ENCODE data around the gene RAB2B.

Gene RAB2B

DNA sequence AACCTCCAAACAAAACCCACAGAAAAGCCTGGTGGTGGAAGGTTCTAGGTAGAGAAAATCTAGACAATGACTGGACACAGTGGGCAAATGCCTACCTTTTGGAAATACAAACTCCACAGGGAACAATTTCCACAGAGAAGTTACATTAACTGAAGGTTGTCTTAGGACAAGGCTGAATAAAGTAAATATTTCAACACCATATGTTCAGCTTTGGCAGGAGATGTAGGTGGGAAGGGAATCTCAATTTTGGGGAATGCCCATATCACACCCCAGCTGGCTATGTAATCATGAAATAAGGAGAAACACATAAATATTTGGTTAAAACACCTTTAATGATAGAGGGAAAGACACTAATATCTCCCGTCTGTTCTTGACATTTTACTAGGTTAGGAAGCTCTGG, 44.0 kb upstream of the RAB2B start:
- H3K27ac ChIP-seq: no peak overlapping the region

DNA sequence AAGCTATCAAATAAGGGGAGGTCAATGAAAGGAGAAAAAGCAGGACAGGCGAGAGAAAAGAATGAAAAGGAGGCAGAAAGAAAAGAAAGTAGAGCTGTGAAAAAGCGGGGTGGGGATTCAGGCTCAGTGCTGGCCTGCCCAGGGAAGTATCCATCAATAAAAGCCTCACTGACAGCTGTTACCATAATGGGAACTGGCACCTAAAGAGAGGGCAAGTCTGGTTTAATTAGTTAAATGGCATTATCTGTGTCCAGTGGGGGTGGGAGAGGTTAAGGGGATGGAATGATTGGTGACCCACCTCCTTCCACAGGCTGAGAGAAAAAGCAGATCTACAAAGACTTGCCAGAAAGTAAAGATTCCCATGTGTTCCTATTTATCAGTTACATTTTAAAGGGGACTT, 42.0 kb upstream of the RAB2B start:
- TF ChIP-seq, protein P1, sequence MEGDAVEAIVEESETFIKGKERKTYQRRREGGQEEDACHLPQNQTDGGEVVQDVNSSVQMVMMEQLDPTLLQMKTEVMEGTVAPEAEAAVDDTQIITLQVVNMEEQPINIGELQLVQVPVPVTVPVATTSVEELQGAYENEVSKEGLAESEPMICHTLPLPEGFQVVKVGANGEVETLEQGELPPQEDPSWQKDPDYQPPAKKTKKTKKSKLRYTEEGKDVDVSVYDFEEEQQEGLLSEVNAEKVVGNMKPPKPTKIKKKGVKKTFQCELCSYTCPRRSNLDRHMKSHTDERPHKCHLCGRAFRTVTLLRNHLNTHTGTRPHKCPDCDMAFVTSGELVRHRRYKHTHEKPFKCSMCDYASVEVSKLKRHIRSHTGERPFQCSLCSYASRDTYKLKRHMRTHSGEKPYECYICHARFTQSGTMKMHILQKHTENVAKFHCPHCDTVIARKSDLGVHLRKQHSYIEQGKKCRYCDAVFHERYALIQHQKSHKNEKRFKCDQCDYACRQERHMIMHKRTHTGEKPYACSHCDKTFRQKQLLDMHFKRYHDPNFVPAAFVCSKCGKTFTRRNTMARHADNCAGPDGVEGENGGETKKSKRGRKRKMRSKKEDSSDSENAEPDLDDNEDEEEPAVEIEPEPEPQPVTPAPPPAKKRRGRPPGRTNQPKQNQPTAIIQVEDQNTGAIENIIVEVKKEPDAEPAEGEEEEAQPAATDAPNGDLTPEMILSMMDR (conservative IDR thresholded peaks at IDR 0.05): no peak
- no peak overlapping the region for H3K27ac ChIP-seq

More for the DNA sequence above, 44.0 kb upstream of the RAB2B start:
- TF ChIP-seq, protein P1 (conservative IDR thresholded peaks at IDR 0.05): no peak

DNA sequence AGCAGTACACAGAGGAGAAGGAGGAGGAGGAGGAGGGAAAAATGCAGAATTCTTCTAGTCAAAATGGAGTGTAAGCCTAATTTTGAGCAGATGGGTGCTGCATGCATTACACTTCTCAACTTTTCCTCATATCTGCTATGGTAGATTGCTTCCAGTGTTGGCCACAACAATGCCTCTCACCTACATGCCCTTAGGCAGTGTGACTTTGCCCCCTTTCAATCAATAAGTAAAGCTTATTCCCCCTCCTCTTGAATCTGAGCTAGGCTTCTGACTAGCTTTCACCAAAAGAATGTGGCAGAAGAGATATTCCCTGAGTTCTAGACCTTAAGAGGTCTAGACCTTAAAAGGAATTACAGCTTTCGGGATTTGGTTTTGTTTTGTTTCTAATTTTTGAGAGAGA, 37.6 kb upstream of the RAB2B start:
- TF ChIP-seq, protein P1 (conservative IDR thresholded peaks at IDR 0.05): no peak
- no peak overlapping the region for H3K27ac ChIP-seq

DNA sequence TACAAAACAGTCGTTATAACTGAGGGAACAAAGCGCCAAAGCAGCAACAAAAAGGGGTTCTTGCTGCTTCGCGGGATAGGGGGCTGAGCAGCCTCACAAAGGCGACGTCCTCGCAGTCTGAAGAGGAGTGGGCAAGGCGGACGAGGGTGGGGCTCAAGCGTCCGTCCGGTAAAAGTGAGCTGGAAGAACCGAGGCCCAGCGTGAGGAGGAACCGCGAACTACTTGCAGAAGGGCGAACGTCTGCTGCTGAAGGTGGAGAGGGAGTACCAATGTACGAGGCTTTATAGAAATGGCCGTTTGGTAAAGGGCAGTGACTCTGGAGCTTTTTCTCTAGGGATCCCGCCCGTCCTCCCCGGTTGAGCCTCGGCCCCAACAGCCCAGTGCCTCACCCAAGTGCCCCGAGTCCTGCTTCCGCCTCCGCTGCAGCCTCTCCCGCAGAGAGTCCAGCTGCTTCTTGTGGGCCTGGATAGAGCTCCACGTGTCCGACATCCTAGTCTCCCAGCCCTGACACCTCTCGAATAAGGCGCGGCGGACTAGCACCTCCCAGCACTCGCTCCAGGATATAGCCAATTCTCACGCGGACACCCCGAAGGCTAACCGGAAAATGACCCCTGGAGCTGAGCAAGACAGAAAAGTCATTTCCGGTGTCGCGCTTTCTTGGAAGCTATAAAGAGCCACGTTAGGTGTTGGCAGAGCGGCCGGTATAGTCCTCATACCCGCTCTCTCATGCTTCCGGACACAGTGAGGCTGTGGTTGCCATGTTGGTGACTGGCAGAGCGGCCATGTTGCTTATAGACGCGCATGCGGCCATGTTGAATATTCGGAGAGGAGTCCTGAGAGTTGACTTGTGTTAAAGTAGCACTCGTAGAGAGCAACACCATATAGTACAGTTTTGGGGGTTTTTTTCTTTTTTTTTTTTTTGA, 34.2 kb upstream of the RAB2B start, which contains the start of gene METTL3:
Gene METTL3 (minus strand): TSS at position 606 of the 923 bp plus-strand sequence. CDS start 117 bp downstream, at position 489.
- TF ChIP-seq, protein P1 (conservative IDR thresholded peaks at IDR 0.05): no peak
- H3K27ac ChIP-seq: peak within 1 kb of the TSS; percentile 85

DNA sequence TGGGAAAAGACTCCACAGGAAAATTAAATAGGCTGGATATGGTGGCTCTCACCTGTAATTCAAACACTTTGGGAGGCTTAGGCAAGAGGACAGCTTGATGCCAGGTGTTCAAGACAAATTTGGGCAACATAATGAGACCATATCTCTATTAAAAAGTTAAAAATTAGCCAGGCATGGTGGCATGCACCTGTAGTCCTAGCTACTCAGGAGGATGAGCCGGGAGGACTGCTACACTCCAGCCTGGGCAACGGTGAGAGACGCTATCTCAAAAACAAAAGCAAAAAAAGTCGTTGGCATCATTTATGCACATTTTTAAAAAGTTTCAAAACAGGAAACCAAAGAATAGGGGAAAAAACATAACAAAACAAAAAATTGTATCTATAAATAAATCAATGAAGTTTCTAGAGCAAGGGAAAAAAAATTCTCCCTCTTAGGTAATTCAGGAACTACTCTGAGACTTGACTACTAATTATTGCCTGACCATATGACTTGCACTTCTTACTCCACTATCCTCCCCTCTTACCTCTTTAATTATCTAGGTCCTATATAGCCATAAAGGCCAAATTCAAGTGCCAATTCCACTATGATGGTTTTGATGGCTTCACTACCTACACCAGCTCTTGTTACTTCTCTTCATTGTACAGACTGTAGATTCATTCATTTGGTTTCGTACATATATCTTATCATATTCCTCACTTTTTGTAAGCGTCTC, 32.8 kb upstream of the RAB2B start:
- TF ChIP-seq, protein P1 (conservative IDR thresholded peaks at IDR 0.05): no peak
- H3K27ac ChIP-seq: peak overlapping the region; percentile 85

DNA sequence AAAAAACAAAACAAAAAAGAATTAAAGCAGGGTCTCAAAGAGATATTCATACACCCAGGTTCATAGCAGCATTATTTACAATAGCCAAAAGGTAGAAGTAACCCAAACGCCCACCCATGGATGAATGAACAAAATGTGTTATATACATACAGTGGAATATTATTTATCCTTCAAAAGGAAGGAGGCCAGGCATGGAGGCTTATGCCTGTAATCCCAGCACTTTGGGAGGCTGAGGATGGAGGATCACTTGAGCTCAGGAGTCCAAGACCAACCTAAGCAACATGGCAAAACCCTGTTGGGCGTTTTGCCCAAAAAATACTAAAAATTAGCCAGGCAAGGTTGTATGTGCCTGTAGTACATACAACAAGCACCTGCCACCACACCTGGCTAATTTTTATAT, 29.8 kb upstream of the RAB2B start:
- no peak overlapping the region for H3K27ac ChIP-seq
- TF ChIP-seq, protein P1 (conservative IDR thresholded peaks at IDR 0.05): no peak

DNA sequence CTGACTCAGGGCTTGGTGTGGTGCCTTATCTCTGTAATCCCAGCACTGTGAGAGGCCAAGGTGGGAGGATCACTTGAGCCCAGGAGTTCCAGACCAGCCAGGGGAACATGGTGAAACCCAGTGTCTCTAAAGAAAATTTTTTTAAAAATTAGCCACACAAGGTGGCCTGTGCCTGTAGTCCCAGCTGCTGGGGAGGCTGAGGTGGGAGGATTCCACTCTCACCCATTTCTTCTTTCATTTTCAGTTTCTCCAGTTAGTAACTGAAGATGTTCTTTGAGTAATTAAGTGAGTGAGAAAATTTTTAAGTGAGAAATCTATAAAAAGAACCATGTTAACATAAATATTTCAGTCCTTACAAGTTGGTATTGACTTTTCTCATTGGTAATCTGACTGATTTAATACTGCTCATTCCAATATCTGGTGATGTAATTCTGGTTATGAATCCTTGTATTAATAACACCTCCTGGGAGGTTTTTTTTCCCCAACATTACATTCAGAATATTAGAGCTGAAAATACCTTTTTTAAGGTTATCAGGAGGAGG, 28.3 kb upstream of the RAB2B start:
- TF ChIP-seq, protein P1 (conservative IDR thresholded peaks at IDR 0.05): no peak
- H3K27ac ChIP-seq: no peak overlapping the region

Measured in VCaP (cell line).